PFSK-1 (cell line): ENCODE measurements around the gene HDGFL3.

ENCODE experiments used
- SIN3A ChIP-seq: IDR thresholded peaks from 2 replicates; pipeline ENCODE4 v1.6.1; 2012; ENCODE audit warnings: mild to moderate bottlenecking, low read length, moderate library complexity, borderline replicate concordance; ENCODE audit not compliant: insufficient read depth
- TAF1 ChIP-seq: IDR thresholded peaks from 2 replicates; pipeline ENCODE4 v1.6.1; 2012; ENCODE audit warnings: low read length, control low read depth, borderline replicate concordance; ENCODE audit not compliant: insufficient read depth

GRCh38 chr15:83160741-83161140 lies 46.9 kb downstream of the HDGFL3 start:
- TF ChIP-seq TAF1: no peak
- TF ChIP-seq SIN3A: no peak
